HUES64 (cell line): Measurements from ENCODE around the gene MX2.

Experiments used
- H3K27ac ChIP-seq: 2 replicates; pipeline ENCODE4 v1.7.0; 2013; ENCODE audit warnings: low read depth, low read length, inconsistent platforms
- H3K27me3 ChIP-seq: 2 replicates; pipeline ENCODE4 v1.6.1; 2013; ENCODE audit warnings: mild to moderate bottlenecking, low read length; ENCODE audit not compliant: insufficient read depth
- H3K36me3 ChIP-seq: 2 replicates; pipeline ENCODE4 v1.6.1; 2013; ENCODE audit warnings: mild to moderate bottlenecking, low read length; ENCODE audit not compliant: insufficient read depth
- H3K4me1 ChIP-seq: 2 replicates; pipeline ENCODE4 v1.6.1; 2013; ENCODE audit warnings: mild to moderate bottlenecking, low read length, moderate library complexity; ENCODE audit not compliant: insufficient read depth
- H3K4me3 ChIP-seq: 2 replicates; pipeline ENCODE4 v1.5.1; 2013; ENCODE audit warnings: mild to moderate bottlenecking, low read length, moderate library complexity
- H3K9ac ChIP-seq: 2 replicates; pipeline ENCODE4 v1.6.1; 2013; ENCODE audit warnings: mild to moderate bottlenecking, low read depth, low read length
- H3K9me3 ChIP-seq: 2 replicates; pipeline ENCODE4 v1.6.1; 2013; ENCODE audit warnings: low read depth, low read length; ENCODE audit not compliant: insufficient read depth
- WGBS: fragments of 150-250, 120-280 bp; methylation state at CpG from one replicate; pipeline ENCODE4 v1.1.7; 2013; ENCODE audit warnings: missing lambda C conversion rate; 5-methylcytosine and 5-hydroxymethylcytosine counted together

The MX2 gene

DNA sequence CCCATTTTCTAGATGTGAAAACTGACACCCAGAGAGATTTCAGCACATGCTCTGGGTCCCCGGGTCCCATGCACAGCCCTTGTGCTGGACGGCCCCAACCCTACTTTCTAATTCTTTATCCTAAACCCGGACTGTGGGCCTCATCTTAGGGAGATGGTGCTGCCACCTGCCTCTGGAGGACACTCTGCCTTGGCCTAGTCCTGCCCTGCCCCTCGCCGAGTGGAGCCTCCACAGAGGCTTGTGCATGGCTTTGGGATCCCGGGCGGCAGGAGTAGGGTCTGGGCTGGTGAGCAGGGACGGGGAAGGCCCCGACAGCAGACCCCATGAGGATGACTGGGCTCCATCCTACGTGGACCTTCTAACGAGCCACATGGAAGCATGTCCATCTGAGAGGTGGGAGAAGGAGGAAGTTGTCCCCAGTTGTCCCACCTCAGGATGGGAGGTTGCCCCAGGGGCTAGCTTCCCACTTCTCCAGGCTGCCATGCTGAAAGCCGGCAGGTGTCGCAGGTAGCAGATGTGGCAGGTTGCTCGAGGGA is 12.4 kb downstream of the MX2 start:
- Histone ChIP-seq H3K9ac (no peak overlapping the region), H3K4me3 (no peak overlapping the region), H3K27me3 (0 out of 2 replicates have a peak, but pooled peaks cover 6% of the 10 kb centered on the region), H3K4me1 (no peaks in the 10 kb centered on the region), H3K9me3 (no peaks in the 10 kb centered on the region), H3K27ac (no peak overlapping the region), H3K36me3 (no peaks in the 10 kb centered on the region)
- 92% methylated on average over 14 of the region's 14 CpGs for WGBS

GRCh38 chr21:41374867-41375533 is 13.2 kb downstream of the MX2 start:
- Histone ChIP-seq H3K36me3 (no peaks in the 10 kb centered on the region), H3K4me3 (no peak overlapping the region), H3K9me3 (no peaks in the 10 kb centered on the region), H3K27ac (no peak overlapping the region), H3K9ac (no peak overlapping the region), H3K27me3 (0 out of 2 replicates have a peak, but pooled peaks cover 4% of the 10 kb centered on the region), H3K4me1 (no peaks in the 10 kb centered on the region)
- WGBS = 83% methylated on average over 5 of the region's 5 CpGs

- Histone ChIP-seq H3K27ac (no peak overlapping the region), H3K4me1 (no peaks in the 10 kb centered on the region), H3K36me3 (no peaks in the 10 kb centered on the region), H3K9ac (no peak overlapping the region), H3K4me3 (no peak overlapping the region), H3K9me3 (no peaks in the 10 kb centered on the region), H3K27me3 (no peaks in the 10 kb centered on the region)
- WGBS = 89% methylated on average over 5 of the region's 5 CpGs
These were observed 14.0 kb downstream of the MX2 start for GRCh38 chr21:41375875-41376274.

DNA sequence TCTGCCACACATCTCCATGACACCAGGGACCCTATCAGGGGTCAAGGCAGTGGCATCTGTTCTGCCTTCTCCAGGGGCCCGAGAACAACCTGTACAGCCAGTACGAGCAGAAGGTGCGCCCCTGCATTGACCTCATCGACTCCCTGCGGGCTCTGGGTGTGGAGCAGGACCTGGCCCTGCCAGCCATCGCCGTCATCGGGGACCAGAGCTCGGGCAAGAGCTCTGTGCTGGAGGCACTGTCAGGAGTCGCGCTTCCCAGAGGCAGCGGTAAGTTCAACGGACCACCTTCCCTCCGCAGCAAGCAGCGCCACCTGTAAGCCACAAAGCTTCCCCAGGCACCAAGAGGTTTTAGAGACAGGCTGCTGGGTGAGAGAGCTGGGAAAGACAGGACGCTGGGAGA is 15.9 kb downstream of the MX2 start:
- WGBS = 86% methylated on average over 16 of the region's 16 CpGs
- H3K9me3 ChIP-seq = no peaks in the 10 kb centered on the region
- no peak overlapping the region for H3K4me3 ChIP-seq
- no peaks in the 10 kb centered on the region for H3K36me3 ChIP-seq
- no peaks in the 10 kb centered on the region for H3K4me1 ChIP-seq
- no peaks in the 10 kb centered on the region for H3K27me3 ChIP-seq
- no peak overlapping the region for H3K9ac ChIP-seq
- H3K27ac ChIP-seq = no peak overlapping the region

GRCh38 chr21:41378849-41379248 is 17.0 kb downstream of the MX2 start:
- Histone ChIP-seq H3K27me3 (no peaks in the 10 kb centered on the region), H3K36me3 (no peaks in the 10 kb centered on the region), H3K27ac (no peak overlapping the region), H3K4me1 (no peaks in the 10 kb centered on the region), H3K9me3 (no peaks in the 10 kb centered on the region), H3K4me3 (no peak overlapping the region), H3K9ac (no peak overlapping the region)
- WGBS = 86% methylated on average over 8 of the region's 8 CpGs

- no peak overlapping the region for H3K9ac ChIP-seq
- H3K27ac ChIP-seq = no peak overlapping the region
- 93% methylated on average over 12 of the region's 12 CpGs for WGBS
- H3K4me3 ChIP-seq = no peak overlapping the region
- no peaks in the 10 kb centered on the region for H3K9me3 ChIP-seq
- no peaks in the 10 kb centered on the region for H3K36me3 ChIP-seq
- no peaks in the 10 kb centered on the region for H3K27me3 ChIP-seq
- no peaks in the 10 kb centered on the region for H3K4me1 ChIP-seq
These were observed 18.1 kb downstream of the MX2 start for GRCh38 chr21:41379901-41380300.

- Histone ChIP-seq H3K9me3 (no peaks in the 10 kb centered on the region), H3K4me1 (no peaks in the 10 kb centered on the region), H3K36me3 (no peaks in the 10 kb centered on the region), H3K27ac (no peak overlapping the region), H3K4me3 (no peak overlapping the region), H3K9ac (no peak overlapping the region), H3K27me3 (no peaks in the 10 kb centered on the region)
These were observed 19.9 kb downstream of the MX2 start for GRCh38 chr21:41381731-41382130.

DNA sequence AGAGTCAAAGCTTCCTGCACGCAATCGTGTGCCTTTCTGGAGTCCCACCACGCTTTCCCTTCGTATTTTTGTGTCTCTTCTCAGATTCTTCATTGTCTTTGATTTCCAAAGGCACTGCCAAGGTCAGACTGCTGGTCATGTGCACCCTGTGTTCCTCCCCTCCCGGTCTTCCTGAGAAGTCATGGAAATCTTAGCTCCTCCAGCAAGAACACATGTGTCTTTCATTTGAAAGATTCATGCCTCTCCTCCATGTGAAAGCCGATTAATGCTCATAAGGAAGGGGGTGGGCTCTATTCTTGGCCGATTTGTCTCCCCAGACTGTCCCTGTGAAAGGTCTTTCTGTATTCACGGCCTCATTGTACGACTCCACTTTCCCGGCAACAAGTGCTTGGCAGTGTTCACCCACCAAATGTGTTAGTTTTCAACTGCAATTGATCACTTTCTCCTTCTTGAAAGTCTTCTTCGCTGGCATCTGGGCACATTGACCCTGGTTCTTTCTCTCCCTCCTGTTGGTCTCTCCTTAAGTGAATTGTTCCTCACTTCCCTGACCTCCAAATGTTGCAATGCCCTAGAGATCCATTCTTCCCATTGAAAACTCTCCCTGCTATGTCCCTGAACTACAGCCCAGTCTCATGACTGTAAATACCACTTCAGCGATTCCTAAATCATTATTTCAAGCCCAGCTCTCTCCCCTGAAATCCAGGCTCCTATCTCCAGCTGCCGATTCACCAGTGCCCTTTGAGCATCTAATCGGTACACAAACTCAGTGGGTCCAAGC is 25.4 kb downstream of the MX2 start:
- Histone ChIP-seq H3K4me1 (no peaks in the 10 kb centered on the region), H3K9ac (no peak overlapping the region), H3K27ac (no peak overlapping the region), H3K4me3 (no peak overlapping the region), H3K36me3 (no peaks in the 10 kb centered on the region), H3K9me3 (no peaks in the 10 kb centered on the region), H3K27me3 (no peaks in the 10 kb centered on the region)
- 94% methylated on average over 14 of the region's 14 CpGs for WGBS

DNA sequence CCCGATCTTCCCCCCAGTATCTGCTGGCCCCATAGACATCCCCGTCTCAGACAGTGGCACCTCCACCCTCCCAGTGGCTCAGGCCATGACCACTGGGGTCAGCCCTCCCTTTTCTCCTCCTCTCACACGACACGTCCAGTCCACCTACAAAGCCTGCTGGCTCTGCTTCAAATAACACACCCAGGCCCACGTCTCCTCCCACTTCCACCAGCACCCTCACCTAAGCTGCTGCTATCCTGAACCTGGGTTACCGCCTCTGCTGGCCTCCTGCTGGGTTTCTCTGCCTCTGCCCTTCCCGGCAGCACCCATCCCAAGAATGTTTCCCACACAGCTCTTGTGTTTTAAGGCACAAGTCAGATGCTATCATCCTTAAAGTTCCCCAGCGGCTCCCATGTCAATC is 26.0 kb downstream of the MX2 start:
- no peaks in the 10 kb centered on the region for H3K36me3 ChIP-seq
- H3K27me3 ChIP-seq = no peaks in the 10 kb centered on the region
- no peak overlapping the region for H3K27ac ChIP-seq
- no peak overlapping the region for H3K9ac ChIP-seq
- no peaks in the 10 kb centered on the region for H3K4me1 ChIP-seq
- H3K4me3 ChIP-seq = no peak overlapping the region
- no peaks in the 10 kb centered on the region for H3K9me3 ChIP-seq
- 92% methylated on average over 8 of the region's 8 CpGs for WGBS

GRCh38 chr21:41388259-41388658 is 26.4 kb downstream of the MX2 start:
- Histone ChIP-seq H3K9me3 (no peaks in the 10 kb centered on the region), H3K27ac (no peak overlapping the region), H3K9ac (no peak overlapping the region), H3K4me1 (no peaks in the 10 kb centered on the region), H3K36me3 (no peaks in the 10 kb centered on the region), H3K4me3 (no peak overlapping the region), H3K27me3 (no peaks in the 10 kb centered on the region)
- WGBS = 96% methylated on average over 14 of the region's 14 CpGs

DNA sequence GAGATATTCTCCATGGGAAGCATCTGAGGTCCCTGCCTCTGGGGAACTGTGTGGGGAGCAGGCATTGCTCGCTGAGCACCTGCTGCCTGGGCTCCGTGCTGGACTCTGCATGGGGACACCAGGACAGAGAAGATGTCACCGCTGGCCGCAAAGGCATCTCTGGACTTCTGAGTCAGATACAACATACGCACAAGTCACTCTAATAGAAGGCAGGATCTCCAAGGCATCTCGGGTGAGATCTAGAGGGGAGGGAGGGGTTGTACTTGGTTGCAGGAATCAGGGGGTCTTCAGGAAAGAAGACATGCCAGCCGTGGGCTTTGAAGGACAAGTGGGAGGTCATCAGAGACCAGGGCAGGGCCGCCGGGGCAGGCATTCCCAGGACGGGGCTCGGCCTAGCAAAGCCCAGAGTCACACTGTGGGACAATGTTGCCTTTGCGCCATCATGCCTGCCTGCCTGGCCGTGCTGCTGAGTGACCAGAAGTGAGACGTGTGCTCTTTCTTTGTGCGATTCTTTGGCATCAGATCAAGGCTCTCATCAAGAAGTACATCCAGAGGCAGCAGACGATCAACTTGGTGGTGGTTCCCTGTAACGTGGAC is 28.3 kb downstream of the MX2 start:
- H3K4me3 ChIP-seq = no peak overlapping the region
- no peak overlapping the region for H3K27ac ChIP-seq
- H3K4me1 ChIP-seq = no peaks in the 10 kb centered on the region
- 94% methylated on average over 17 of the region's 17 CpGs for WGBS
- no peaks in the 10 kb centered on the region for H3K27me3 ChIP-seq
- no peaks in the 10 kb centered on the region for H3K36me3 ChIP-seq
- no peak overlapping the region for H3K9ac ChIP-seq
- no peaks in the 10 kb centered on the region for H3K9me3 ChIP-seq
